Skin epidermis (tissue), 12 donors: ENCODE measurements around the gene ELFN1.

Source experiments
- H3K27ac ChIP-seq, 21 experiments: fragments of 200-600 bp; sonication (generic) in 11 of 21; one replicate each; pipeline ENCODE4 v1.5.0; 2020; ENCODE audit warnings: mild to moderate bottlenecking in 3 of 21, inconsistent platforms in 2 of 21, moderate library complexity in 2 of 21
- H3K4me3 ChIP-seq, 7 experiments: fragments of 200-600 bp; sonication (generic) in 2 of 7; one replicate each; pipeline ENCODE4 v1.5.0; 2020; ENCODE audit warnings: inconsistent platforms in 2 of 7, mild to moderate bottlenecking in 2 of 7, moderate library complexity in 1 of 7

Gene ELFN1

DNA sequence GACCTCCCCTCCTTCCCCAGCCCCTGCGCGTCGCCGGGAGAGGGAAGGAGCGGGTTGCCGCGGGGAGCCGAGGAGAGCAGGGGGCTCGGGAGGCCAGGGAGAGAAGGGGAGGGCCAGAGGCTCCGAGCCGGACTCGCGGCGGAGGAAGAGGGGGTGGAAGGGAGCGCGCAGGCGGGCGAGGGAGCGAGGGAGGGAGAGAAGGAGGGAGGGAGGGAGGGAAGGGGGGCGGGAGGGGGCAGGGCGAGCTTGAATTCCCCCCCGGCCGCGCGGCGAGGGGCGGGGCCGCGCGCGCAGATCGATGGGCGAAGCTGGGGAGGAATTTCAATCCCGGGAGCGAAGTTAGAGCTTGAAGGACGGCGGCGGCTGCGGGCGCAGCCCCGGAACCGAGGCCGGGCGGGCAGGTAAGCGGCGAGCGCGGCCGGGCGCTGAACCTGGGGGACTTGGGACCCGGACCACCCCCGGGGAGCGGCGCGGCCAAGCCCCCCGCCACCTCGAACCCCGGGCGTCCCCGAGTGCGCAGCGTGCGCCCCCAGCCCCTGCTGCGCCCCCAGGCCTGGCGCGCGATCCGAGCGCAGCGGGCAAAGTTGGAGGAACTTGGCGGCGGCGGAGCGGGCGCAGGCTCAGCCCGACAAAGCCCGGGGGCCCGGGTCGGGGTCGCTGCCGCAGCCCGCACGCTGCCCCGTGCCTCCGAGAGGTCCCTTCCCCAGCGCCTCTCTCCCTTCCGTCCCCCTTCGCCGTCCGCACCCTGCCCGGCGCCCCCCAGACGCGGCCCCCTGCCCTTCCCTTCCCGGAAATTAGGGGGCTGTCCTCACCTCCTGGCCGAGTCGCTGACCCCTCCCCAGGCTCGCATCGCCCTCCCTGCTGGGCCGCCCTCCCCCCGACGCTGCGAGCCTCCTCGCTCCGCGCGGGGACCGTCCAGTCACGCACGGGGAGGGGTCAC, at the start of gene ELFN1:
TSS of gene ELFN1 (plus strand) at position 324 of the 940 bp plus-strand sequence. CDS start 74,320 bp downstream, outside the sequence.
- Histone ChIP-seq H3K4me3 (peak within 1 kb of the TSS; percentile 15 to 47 (median 36)), H3K27ac (peak within 1 kb of the TSS in 8 of 21 experiments; percentile 5 to 47 (median 16))

DNA sequence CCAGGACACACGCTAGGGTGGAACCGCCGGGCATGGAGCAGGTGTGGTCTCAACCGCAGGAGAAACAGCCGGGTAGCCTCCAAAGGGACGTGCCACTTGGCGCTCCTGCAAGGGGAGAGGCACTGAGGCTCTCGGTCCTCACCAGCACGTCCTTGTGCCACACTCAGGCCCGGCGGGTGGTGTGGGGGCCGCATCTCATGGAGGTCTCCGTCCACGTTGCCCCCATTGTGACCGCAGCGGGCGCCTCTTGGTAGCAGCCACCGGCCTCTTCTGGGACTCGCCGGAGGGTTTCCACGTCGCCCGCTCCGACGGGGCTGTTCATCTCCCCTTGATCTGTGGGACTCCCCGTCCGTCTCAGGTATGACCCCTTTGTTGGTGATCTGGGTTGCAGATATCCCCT, 49.2 kb upstream of the ELFN1 start:
- Histone ChIP-seq H3K27ac (no peak overlapping the region), H3K4me3 (no peak overlapping the region)

DNA sequence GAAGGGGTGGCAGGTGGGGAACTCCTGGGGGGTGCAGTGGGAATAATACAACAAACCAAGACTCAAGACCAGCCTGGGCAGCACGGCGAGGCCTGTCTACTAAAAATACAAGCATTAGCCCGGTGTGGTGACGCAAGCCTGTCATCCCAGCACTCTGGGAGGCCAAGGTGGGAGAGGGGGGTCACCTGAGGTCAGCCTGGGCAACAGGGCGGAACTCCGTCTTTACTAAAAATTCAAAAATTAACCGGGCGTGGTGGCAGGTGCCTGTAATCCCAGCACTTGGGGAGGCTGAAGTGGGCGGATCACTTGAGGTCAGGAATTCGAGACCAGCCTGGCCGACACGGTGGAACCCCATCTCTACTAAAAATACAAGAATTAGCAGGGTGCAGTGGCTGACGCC, 48.4 kb upstream of the ELFN1 start:
- Histone ChIP-seq H3K27ac (no peak overlapping the region), H3K4me3 (no peak overlapping the region)

DNA sequence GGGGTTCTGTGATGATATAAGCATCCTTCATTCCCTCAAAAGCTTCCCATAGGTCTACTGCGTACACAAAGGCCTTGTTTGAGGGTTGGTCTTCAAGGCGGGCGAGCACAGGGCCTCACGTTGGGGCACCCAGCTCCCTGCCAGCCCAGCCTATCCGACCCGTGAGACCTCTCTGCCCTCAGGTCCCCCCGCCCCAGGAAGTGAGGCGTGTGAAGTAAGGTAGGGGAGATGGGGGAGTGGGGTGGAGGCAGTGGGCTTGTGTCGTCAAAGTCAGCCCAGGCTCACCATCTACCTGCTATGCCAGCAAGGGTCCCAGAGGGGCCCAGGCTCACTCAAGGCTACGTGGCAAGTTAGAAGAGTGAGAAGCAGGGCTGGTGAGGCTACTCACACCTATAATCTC, 47.6 kb upstream of the ELFN1 start:
- H3K27ac ChIP-seq = no peak overlapping the region
- no peak overlapping the region for H3K4me3 ChIP-seq

DNA sequence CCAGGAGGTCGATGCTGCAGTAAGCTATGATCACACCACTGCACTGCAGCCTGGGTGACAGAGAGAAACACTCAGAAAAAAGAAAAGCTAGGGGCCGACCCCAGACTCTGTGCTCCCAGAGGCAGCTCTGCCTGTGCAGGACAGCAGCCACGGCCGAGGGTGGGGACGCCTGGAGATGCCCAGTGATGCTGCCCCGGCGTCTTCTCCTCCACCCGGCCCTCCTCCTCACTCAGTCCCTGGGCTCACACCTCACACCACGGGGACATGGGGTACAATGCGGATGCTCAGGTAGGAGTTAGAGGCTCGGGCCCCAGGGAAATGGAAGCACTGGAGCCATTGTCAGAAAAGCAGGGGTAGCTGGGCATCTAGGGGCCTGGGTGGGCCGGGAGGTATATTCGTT, 46.3 kb upstream of the ELFN1 start:
- no peak overlapping the region for H3K4me3 ChIP-seq

DNA sequence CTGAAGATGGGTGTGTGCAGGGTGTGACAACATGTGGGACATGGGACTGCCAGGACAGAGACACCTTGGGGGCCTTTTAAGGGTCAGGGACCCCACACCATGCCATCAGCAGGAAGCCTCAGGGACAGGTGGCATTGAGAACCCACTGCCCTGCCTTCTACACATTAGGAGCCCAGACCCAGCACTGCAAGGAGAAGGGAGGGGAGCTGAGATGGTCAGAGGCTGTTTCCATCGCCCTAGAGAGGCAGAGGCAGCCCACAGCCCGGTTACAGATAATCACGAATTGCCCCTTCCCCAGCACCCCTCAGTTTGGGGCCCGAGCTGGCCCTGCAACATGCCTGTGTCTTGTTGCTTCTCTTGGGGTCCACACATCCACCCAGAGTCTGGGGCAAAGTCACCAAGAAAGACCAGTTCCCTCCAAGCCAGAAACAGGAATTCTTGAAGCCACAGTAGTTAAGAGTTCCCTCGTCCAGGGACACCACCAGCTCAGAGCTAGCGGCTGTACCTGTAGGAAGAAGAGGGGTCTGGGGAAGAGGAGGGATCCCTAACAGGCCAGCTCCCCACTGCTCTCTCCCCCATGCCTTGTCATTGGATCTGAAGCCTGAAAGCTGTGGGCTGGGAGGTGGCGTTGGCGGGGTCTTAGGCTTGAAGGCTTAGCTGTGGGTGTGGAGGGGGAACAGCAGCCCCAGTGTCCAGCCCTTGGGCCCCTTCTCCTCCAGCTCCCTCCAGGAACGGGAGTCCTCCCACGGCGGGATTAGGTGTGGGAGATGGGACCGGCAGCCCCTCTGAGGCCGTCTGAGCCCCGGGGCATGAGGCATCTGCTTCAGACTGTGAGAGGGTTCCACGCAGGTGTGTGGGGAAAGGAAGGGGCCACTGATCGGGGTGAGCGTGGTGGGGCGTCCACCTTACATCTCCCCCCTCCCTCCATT, 44.8 kb upstream of the ELFN1 start:
- H3K4me3 ChIP-seq = no peak overlapping the region
- no peak overlapping the region for H3K27ac ChIP-seq

More for the DNA sequence above, 46.3 kb upstream of the ELFN1 start:
- no peak overlapping the region for H3K27ac ChIP-seq

DNA sequence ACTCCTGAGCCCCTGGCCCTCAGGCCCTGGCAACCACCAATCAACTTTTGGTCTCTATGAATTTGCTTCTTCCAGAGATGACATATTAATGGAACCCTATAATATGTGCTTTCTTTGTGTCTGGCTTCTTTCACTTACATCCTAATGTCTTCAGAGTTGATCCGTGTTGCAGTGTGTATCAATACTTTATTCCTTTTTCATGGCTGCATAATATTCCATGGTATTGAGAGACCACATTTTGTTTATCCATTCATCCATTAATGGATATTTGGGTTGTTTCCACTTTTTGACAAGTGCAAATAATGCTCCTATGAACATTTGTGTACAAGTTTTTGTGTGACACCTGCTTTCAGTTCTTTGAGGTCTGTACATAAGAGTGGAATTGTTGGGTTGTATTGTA, 43.3 kb upstream of the ELFN1 start:
- no peak overlapping the region for H3K4me3 ChIP-seq
- H3K27ac ChIP-seq = no peak overlapping the region

DNA sequence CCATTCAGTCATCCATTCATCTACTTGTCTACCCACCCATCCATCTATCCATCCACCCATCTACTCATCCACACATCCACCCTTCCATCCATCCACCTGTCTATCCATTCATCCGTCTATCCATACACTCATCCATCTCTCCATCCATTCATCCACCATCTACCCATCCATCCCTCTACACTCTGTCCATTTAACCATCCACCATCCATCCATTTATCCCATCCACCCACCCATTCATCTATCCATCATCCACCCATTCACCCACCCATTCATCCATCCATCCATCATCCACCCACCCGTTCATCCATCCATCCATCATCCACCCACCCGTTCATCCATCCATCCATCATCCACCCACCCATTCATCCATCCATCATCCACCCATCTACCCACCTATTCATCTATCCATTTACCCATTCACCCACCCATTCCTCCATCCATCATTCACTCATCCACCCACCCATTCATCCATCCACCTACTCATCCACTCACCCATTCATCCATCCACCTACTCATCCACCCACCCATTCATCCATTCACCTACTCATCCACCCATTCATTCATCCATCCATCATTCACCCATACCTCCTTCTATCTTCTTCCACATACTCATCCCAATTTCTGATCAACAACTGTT, 39.3 kb upstream of the ELFN1 start:
- Histone ChIP-seq H3K4me3 (no peak overlapping the region), H3K27ac (no peak overlapping the region)

DNA sequence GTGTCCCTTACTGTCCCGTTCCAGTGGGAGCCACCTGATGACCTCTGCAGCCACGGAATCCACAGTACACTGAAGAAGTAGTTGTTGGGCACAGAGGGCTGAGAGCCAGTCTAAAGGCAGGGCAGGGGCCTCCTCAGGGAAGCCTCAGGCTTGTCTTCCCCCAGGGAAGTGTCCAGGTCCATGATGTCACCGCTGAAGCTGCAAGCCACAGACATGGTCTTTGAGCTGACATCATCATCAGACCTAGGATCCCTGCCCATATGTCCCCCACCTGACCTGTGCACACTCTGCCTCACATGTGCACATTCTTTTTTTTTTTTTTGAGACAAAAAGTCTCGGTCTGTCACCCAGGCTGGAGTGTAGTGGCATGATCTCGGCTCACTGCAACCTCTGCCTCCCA, 38.4 kb upstream of the ELFN1 start:
- Histone ChIP-seq H3K4me3 (no peak overlapping the region), H3K27ac (no peak overlapping the region)

DNA sequence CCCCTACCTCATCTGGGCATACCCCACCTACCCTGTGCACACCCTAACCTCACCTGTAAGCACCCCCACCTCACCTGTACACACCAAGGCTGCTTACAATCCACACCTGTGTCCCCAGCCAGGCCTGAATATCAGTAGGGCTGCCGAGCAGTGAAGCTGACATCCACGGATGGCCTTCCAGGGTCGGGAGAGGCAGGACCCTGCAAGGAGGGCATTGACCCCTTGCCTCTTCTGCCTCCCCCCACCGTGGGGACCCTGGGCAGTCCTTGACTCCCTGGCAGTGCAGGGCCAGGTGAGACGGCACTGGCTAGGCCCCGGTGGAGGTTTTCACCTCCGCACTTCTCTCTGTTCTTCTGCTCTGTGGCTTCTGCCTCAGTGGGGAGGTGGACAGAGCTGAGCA, 37.6 kb upstream of the ELFN1 start:
- no peak overlapping the region for H3K27ac ChIP-seq
- H3K4me3 ChIP-seq = no peak overlapping the region

DNA sequence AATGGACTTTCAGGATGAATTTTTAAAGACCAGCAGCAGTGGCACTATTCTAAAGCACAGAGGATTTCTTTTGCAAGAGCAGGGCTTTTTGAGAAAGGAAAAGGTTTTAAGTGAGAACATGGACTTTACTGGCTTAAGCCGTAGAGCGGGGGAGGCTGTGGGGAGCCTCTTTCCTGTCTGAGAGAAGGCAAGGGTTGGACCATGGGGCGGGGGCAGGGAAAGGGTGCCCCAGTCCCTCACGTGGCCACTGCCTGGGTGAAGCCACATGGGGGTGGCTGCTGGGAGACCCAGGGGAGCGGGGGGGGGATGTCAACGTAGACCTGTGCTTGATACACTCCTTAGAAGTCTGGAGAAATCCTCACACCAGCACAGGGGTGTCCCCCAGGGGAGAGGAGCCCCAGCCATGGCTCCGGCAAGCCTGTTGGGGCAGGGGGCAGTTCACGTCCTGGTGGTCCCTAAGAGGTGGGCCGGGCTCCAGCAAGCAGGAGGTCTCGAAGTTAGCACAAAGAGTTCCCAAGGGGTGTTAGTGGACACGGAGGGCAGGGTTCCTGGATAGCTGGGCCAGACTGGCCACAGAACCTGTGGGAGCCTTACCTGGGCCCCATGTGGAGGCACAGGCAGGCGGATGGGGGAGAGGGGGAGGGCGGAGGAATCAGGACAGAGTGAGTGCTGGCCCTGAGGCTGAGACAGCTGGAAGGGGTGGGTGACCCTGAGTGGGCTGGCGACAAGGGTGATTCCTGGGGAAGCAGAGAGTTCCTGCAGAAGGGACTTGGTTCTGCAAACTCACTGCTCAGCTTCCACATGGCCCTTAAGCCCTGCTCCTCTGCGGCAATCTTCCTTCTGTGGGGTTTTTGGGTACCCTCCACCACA, 36.9 kb upstream of the ELFN1 start:
- H3K4me3 ChIP-seq = no peak overlapping the region
- H3K27ac ChIP-seq = no peak overlapping the region

DNA sequence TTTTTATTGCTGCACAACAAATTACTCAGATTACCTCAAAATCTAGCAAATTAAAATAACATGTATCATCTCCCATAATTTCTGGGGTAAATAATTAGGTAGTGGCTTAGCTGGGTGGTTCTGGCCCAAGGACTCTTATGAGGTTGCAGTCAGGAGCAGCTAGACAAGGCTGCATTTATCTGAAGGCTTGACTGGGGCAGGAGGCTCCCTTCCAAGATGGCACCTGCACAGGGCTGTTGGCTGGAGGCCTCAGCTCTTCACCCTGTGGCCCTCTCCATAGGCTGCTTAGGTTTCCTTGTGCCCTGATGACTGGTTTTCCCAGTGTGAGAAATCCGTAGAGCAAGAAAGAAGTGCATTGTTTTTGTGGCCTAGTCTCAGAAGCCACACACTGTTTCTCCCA, 34.7 kb upstream of the ELFN1 start:
- no peak overlapping the region for H3K4me3 ChIP-seq
- H3K27ac ChIP-seq = no peak overlapping the region

DNA sequence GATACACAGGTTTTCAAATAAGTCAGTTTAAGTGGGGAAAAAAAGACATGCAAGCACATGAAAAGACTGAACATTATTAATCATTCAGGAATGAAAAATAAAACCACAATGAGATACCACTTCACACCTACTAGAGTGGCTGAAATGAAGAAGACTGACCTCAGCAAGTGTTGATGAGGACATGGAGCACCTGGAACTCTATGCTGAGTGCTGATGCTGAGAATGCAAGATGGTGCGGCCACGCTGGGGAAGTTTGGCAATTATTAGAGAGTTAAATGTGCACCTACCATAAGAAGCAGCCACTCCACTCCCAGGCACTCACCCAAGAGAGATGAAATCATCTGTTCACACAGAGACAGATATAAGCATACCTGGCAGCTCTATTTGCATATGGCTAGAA, 32.9 kb upstream of the ELFN1 start:
- Histone ChIP-seq H3K27ac (no peak overlapping the region), H3K4me3 (no peak overlapping the region)

DNA sequence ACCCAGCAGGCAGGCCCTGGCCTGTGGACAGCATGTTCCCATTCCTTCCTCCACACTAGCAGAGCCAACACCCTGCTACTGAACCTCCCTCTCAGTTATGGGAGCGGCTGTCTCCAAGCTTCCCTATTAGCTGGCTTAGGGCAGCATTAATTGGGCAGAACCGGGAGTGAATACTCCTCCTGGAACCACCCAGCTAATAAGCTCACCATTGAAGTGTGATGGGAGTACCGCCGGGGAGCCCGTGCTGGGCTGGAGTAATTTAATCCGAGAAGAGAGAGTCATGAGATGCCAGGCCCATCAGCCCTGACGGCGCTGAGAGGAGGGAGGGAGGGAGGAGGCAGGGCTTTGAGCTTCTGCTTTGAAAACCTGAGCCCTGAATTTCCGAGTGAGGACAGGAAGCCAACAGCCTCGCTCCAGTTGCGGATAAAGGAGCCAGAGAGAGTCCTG, 31.8 kb upstream of the ELFN1 start:
- H3K27ac ChIP-seq = no peak overlapping the region
- H3K4me3 ChIP-seq = no peak overlapping the region

DNA sequence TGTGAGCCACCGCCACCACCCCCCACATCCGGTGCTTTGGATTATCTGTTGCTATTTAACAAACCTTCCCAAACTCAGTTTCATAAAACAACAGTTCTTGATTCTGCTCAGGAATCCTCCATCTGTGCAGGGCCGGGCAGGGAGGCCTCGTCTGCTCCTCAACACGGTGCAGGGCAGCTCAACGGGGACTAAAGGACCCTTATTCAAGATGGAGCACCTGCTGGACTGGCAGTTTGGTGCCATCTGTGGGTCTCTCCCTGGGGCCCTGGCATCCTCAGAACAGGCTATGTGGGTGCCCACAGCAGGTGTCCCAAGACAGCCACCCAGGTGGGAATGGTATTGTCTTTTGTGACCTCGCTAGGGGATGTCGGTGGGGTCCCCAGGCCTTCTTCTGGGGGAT, 31.0 kb upstream of the ELFN1 start:
- no peak overlapping the region for H3K27ac ChIP-seq
- H3K4me3 ChIP-seq = no peak overlapping the region

DNA sequence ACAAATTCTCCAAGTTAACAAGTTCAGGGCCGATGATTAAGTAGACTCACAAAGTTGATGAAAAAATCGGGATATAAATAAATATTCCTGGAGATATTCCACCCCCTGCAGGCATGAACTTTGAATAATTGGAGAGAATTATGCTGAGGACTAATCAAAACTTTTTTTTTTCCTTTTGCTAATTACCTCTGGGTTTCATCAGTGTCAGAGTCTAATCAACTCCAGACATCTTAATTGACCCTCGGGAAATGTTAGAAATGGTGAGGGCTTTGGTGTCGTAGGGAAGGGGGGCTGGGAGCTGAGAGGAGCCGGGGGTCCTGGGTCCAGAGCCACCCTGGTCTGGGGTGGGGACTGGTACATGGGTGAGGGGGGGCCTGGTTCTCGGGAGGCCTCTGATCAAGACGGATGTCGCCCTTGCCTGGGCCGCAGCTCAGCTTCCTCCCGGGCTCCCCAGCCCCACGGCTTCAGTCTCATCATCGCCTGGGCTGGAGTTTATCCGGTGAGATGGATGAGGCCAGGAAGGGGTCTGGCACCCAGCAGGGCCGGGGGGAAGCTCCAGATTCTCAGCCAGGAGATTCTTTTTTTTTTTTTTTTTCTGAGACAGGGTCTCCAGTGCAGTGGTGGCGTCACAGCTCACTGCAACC, 30.4 kb upstream of the ELFN1 start:
- peak overlapping the region in 2 of 21 experiments; percentile 22 to 38 for H3K27ac ChIP-seq
- no peak overlapping the region for H3K4me3 ChIP-seq

DNA sequence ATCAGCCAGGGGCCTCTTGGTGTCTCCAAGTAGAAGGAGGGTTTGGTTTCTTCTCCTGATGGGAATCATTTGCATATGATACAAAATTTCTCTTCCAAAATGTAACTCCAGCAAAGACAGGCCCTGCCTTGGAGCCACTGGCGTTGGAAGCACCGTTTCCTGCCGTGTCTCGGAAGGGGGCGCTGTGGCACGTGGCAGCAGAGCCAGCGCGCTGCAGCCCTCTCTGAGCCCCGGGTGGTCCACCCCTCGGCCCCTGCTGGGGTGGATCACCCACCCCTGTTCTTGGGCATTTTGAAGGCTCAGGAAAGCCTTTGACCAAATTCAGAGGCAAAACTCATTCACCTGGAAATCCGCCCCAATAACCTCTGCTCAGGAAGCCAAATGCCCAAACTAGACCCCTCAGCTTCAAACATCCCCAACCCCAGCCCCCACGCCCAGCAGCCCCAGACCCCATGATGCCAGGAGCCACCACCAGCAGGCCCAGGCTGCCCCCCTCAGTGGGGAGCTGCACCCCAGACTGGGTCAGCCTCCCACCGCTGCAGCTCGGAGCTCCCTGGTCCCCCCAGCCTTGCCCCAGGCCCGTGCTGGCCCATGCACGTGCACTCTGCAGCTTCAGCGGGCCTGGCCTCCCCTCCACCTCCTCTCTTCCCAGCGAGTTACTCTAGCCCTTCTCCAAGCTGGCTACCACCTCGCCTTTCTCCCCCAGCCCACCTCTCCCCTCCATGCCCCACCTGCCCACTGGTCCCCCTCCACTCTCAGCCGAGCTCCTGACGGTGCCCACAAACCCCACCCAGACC, 29.5 kb upstream of the ELFN1 start:
- no peak overlapping the region for H3K27ac ChIP-seq

DNA sequence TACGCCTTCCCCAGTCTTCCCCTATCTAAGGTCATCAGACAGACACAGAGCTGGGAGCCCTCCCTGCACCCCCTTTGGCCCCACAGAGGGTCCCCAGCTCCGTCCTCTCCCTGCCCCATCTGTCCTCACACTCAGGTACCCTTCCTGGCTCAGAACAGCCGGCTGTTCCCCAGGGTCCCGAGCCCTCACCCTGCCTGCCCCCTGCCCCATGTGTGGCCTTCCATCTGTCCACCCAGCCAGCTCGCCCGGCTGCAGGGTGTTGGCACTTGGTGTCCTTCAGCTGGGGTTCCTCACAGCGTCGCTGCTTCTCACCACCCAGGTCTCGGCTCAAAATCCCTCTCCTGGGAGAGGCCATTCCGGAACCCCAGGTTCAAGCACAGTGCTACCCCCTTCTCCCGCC, 28.9 kb upstream of the ELFN1 start:
- Histone ChIP-seq H3K27ac (no peak overlapping the region), H3K4me3 (no peak overlapping the region)

More for the DNA sequence above, 29.5 kb upstream of the ELFN1 start:
- no peak overlapping the region for H3K4me3 ChIP-seq
